HG03457 (cell line): ENCODE results near the gene RIMS3.
"Not testable (repeated sequence)": the region's sequence is repeated elsewhere in the genome, so short reads cannot be mapped to it uniquely, and the experiment has no call there.

ENCODE experiments used
- ATAC-seq: cut with Tn5 transposase; IDR thresholded peaks from one replicate; pipeline ENCODE4 v1.9.1; 2021; ENCODE audit warnings: moderate number of reproducible peaks; ENCODE audit not compliant: unreplicated experiment

RIMS3 gene

GRCh38 chr1:40594187-40594531, 71.3 kb downstream of the RIMS3 start:
- ATAC-seq = no peak

GRCh38 chr1:40593449-40594186, 71.9 kb downstream of the RIMS3 start:
- ATAC-seq = no peak

- ATAC-seq = no peak
These were observed 73.2 kb downstream of the RIMS3 start for GRCh38 chr1:40592107-40592803.

GRCh38 chr1:40588586-40588985, 76.9 kb downstream of the RIMS3 start:
- ATAC-seq = no peak

GRCh38 chr1:40583980-40584379, 81.5 kb downstream of the RIMS3 start:
- ATAC-seq = no peak

- ATAC-seq = no peak
These were observed 83.4 kb downstream of the RIMS3 start for GRCh38 chr1:40582116-40582515.

- ATAC-seq = no peak
These were observed 90.1 kb downstream of the RIMS3 start for GRCh38 chr1:40575336-40575735.

- ATAC-seq = not testable (repeated sequence)
These were observed 90.7 kb downstream of the RIMS3 start for GRCh38 chr1:40574805-40575204.
